ENCODE results near the gene PARP15. TPM values are rescaled to one million over a fixed set of nuclear protein-coding genes. Genes with fewer than 3 reads are reported as not detected.

PARP15 gene
- 10 to 100 TPM; 15.0 to 17.6 TPM for total RNA-seq

- Mint-ChIP-seq H3K4me3 (peak within 1 kb of the TSS; percentile 93), H3K4me1 (peaks cover 30% of the 10 kb centered on the region), H3K36me3 (ENCODE audit: low read depth) (peaks cover 30% of the 10 kb centered on the region), H3K9me3 (peaks cover 8% of the 10 kb centered on the region), H3K27me3 (no peaks in the 10 kb centered on the region), H3K27ac (peak within 1 kb of the TSS; percentile 95)
- ATAC-seq (replicated peaks): no peak
These were observed at the start of gene PARP15 for GRCh38 chr3:122577409-122578031. Gene PARP15 (plus strand): TSS chr3:122577650. CDS start chr3:122577668, 18 bp downstream.

- peaks cover 72% of the 10 kb centered on the region for H3K36me3 Mint-ChIP-seq (ENCODE audit: low read depth)
These were observed 47.3 kb upstream of the PARP15 start for GRCh38 chr3:122530164-122530563.

GRCh38 chr3:122533480-122533879 lies 44.0 kb upstream of the PARP15 start:
- Mint-ChIP-seq H3K4me3 (peak overlapping the region; percentile 57), H3K4me1 (peaks cover 21% of the 10 kb centered on the region), H3K27me3 (no peaks in the 10 kb centered on the region), H3K27ac (peak overlapping the region; percentile 48), H3K9me3 (no peaks in the 10 kb centered on the region), H3K36me3 (ENCODE audit: low read depth) (peaks cover 94% of the 10 kb centered on the region)
- peak; percentile 27 for ATAC-seq (replicated peaks)

More at GRCh38 chr3:122530164-122530563, 47.3 kb upstream of the PARP15 start:
- H3K4me1 Mint-ChIP-seq: peaks cover 21% of the 10 kb centered on the region
- H3K27ac Mint-ChIP-seq: no peak overlapping the region
- ATAC-seq (replicated peaks): no peak
- H3K9me3 Mint-ChIP-seq: no peaks in the 10 kb centered on the region
- H3K4me3 Mint-ChIP-seq: no peak overlapping the region
- no peaks in the 10 kb centered on the region for H3K27me3 Mint-ChIP-seq

- peak; percentile 100 for ATAC-seq (replicated peaks)
- H3K27me3 Mint-ChIP-seq: no peaks in the 10 kb centered on the region
- peak overlapping the region; percentile 57 for H3K4me3 Mint-ChIP-seq
- H3K4me1 Mint-ChIP-seq: peaks cover 21% of the 10 kb centered on the region
- peak overlapping the region; percentile 48 for H3K27ac Mint-ChIP-seq
- H3K36me3 Mint-ChIP-seq (ENCODE audit: low read depth): peaks cover 94% of the 10 kb centered on the region
- no peaks in the 10 kb centered on the region for H3K9me3 Mint-ChIP-seq
These were observed 43.5 kb upstream of the PARP15 start for GRCh38 chr3:122533931-122534334.

- H3K9me3 Mint-ChIP-seq: no peaks in the 10 kb centered on the region
These were observed 41.4 kb upstream of the PARP15 start for GRCh38 chr3:122535964-122536631.

GRCh38 chr3:122536632-122537001 lies 40.8 kb upstream of the PARP15 start:
- Mint-ChIP-seq H3K9me3 (no peaks in the 10 kb centered on the region), H3K27ac (no peak overlapping the region), H3K36me3 (ENCODE audit: low read depth) (peaks cover 98% of the 10 kb centered on the region), H3K4me1 (peaks cover 21% of the 10 kb centered on the region), H3K27me3 (no peaks in the 10 kb centered on the region), H3K4me3 (no peak overlapping the region)
- no peak for ATAC-seq (replicated peaks)

More at GRCh38 chr3:122535964-122536631, 41.4 kb upstream of the PARP15 start:
- H3K27me3 Mint-ChIP-seq: no peaks in the 10 kb centered on the region
- no peak overlapping the region for H3K27ac Mint-ChIP-seq
- H3K36me3 Mint-ChIP-seq (ENCODE audit: low read depth): peaks cover 100% of the 10 kb centered on the region
- no peak overlapping the region for H3K4me3 Mint-ChIP-seq
- peaks cover 21% of the 10 kb centered on the region for H3K4me1 Mint-ChIP-seq
- no peak for ATAC-seq (replicated peaks)

- ATAC-seq (replicated peaks): no peak
- no peaks in the 10 kb centered on the region for H3K27me3 Mint-ChIP-seq
- peak overlapping the region; percentile 32 for H3K27ac Mint-ChIP-seq
- peaks cover 2% of the 10 kb centered on the region for H3K4me1 Mint-ChIP-seq
- peaks cover 94% of the 10 kb centered on the region for H3K36me3 Mint-ChIP-seq (ENCODE audit: low read depth)
- H3K9me3 Mint-ChIP-seq: no peaks in the 10 kb centered on the region
- no peak overlapping the region for H3K4me3 Mint-ChIP-seq
These were observed 38.4 kb upstream of the PARP15 start for GRCh38 chr3:122538956-122539490.

- no peak overlapping the region for H3K27ac Mint-ChIP-seq
- peaks cover 92% of the 10 kb centered on the region for H3K36me3 Mint-ChIP-seq (ENCODE audit: low read depth)
- no peaks in the 10 kb centered on the region for H3K4me1 Mint-ChIP-seq
- no peak overlapping the region for H3K4me3 Mint-ChIP-seq
- no peaks in the 10 kb centered on the region for H3K9me3 Mint-ChIP-seq
- no peaks in the 10 kb centered on the region for H3K27me3 Mint-ChIP-seq
- ATAC-seq (replicated peaks): no peak
These were observed 31.3 kb upstream of the PARP15 start for GRCh38 chr3:122546151-122546550.

- no peak for ATAC-seq (replicated peaks)
- Mint-ChIP-seq H3K4me3 (no peak overlapping the region), H3K27ac (peak overlapping the region; percentile 40), H3K36me3 (ENCODE audit: low read depth) (peaks cover 98% of the 10 kb centered on the region), H3K9me3 (no peaks in the 10 kb centered on the region), H3K4me1 (no peaks in the 10 kb centered on the region), H3K27me3 (no peaks in the 10 kb centered on the region)
These were observed 29.4 kb upstream of the PARP15 start for GRCh38 chr3:122548076-122548475.

GRCh38 chr3:122548619-122549018 lies 28.8 kb upstream of the PARP15 start:
- ATAC-seq (replicated peaks): no peak
- Mint-ChIP-seq H3K4me1 (no peaks in the 10 kb centered on the region), H3K27ac (peak overlapping the region; percentile 40), H3K9me3 (no peaks in the 10 kb centered on the region), H3K4me3 (no peak overlapping the region), H3K36me3 (ENCODE audit: low read depth) (peaks cover 98% of the 10 kb centered on the region), H3K27me3 (no peaks in the 10 kb centered on the region)

GRCh38 chr3:122553171-122553570 lies 24.3 kb upstream of the PARP15 start:
- no peaks in the 10 kb centered on the region for H3K9me3 Mint-ChIP-seq
- ATAC-seq (replicated peaks): no peak
- H3K27me3 Mint-ChIP-seq: no peaks in the 10 kb centered on the region
- H3K27ac Mint-ChIP-seq: no peak overlapping the region
- peaks cover 98% of the 10 kb centered on the region for H3K36me3 Mint-ChIP-seq (ENCODE audit: low read depth)
- H3K4me1 Mint-ChIP-seq: peaks cover 6% of the 10 kb centered on the region
- H3K4me3 Mint-ChIP-seq: no peak overlapping the region

GRCh38 chr3:122555275-122556071 lies 22.0 kb upstream of the PARP15 start:
- no peak overlapping the region for H3K27ac Mint-ChIP-seq
- no peaks in the 10 kb centered on the region for H3K9me3 Mint-ChIP-seq
- H3K27me3 Mint-ChIP-seq: no peaks in the 10 kb centered on the region
- H3K4me3 Mint-ChIP-seq: no peak overlapping the region
- H3K4me1 Mint-ChIP-seq: peaks cover 6% of the 10 kb centered on the region
- ATAC-seq (replicated peaks): no peak
- H3K36me3 Mint-ChIP-seq (ENCODE audit: low read depth): peaks cover 92% of the 10 kb centered on the region

GRCh38 chr3:122557356-122557755 lies 20.1 kb upstream of the PARP15 start:
- H3K27me3 Mint-ChIP-seq: no peaks in the 10 kb centered on the region
- H3K36me3 Mint-ChIP-seq (ENCODE audit: low read depth): peaks cover 73% of the 10 kb centered on the region
- peaks cover 15% of the 10 kb centered on the region for H3K4me1 Mint-ChIP-seq
- H3K9me3 Mint-ChIP-seq: no peaks in the 10 kb centered on the region
- H3K27ac Mint-ChIP-seq: no peak overlapping the region
- H3K4me3 Mint-ChIP-seq: no peak overlapping the region
- no peak for ATAC-seq (replicated peaks)

GRCh38 chr3:122558605-122559004 lies 18.8 kb upstream of the PARP15 start:
- Mint-ChIP-seq H3K9me3 (no peaks in the 10 kb centered on the region), H3K36me3 (ENCODE audit: low read depth) (peaks cover 60% of the 10 kb centered on the region), H3K27me3 (no peaks in the 10 kb centered on the region), H3K27ac (no peak overlapping the region), H3K4me3 (no peak overlapping the region), H3K4me1 (peaks cover 25% of the 10 kb centered on the region)
- no peak for ATAC-seq (replicated peaks)
